HG03135 (cell line): ENCODE measurements around the gene HIRIP3.

Source experiments
- ATAC-seq: cut with Tn5 transposase; IDR thresholded peaks from one replicate; pipeline ENCODE4 v1.9.1; 2021; ENCODE audit warnings: mild to moderate bottlenecking, moderate library complexity; ENCODE audit not compliant: unreplicated experiment

HIRIP3 gene

DNA sequence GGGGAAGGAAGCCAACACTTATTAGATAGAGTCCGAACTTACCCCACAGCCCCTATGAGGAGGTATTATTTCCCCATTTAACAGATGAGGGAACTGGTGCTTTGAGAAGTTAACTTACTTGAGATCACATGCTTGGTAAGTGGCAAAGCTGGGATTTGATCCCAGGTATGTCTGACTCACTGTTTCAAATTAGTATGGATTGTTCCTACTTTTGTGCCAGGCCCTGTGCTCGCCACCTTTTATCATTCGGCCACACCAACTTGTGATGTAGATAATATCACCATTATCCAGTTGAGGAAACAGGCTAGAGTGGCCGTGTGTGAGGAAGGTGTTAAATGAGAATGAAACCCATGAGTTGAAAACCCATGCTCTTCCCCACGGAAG lies 10.7 kb downstream of the HIRIP3 start:
- no peak for ATAC-seq

DNA sequence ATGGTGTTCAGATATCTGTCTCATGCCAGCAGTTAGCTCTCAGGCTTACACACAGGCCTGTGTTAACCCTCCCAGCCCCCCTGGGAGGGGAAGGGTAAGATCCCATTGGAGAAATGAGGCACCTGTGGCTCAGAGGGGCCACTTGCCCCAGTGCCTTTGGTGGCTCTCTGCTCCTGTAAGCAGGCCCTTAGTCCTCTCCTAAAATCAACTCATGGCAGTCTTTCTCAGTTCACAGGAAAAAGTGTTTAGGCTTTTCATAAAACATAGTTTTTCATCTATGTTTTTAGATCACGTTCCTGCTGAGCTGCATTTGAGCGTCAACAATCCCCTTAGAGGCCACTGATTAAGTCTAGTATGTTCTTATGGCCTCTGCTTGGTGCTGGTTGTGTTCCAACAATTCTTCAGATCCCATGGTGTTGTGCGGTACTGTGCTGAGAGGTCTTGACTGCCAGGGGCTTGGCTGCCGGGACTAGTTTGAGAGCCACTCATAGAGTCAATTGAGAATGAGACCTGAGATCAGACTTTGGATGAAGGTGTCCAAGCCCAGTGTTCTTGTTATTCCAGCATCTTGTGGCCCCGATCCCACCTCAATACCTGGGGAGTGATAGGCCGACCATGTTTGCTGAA lies 11.2 kb downstream of the HIRIP3 start:
- ATAC-seq, result no peak

DNA sequence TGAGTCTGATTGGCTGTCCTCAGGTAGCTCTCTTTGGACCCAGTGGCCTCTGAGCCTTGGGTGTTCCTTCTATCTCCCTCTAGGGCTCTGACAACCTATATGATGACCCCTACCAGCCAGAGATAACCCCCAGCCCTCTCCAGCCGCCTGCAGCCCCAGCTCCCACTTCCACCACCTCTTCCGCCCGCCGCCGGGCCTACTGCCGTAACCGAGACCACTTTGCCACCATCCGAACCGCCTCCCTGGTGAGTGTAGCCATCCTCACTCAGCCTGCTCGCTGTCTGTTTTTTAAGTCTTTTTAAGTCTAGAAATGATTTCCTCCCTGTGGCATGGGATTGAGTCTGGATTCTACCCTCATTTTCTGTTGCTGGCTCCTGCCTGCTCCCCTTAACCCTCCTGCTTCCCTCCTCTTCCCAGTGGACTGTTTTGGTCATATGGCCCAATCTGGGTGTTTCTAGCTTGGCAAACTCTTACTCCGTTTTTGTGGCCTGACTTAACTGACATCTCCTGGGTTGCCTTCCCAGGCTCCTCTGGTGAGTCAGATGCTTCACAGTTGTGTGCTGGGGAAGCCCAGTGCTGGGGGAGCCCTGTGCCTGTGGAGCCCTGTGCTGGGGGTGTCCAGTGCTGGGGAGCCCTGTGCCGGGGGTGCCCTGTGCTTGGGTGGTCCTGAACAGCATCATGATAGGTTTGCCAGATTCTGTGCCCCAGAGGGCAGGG lies 11.8 kb downstream of the HIRIP3 start:
- no peak for ATAC-seq

DNA sequence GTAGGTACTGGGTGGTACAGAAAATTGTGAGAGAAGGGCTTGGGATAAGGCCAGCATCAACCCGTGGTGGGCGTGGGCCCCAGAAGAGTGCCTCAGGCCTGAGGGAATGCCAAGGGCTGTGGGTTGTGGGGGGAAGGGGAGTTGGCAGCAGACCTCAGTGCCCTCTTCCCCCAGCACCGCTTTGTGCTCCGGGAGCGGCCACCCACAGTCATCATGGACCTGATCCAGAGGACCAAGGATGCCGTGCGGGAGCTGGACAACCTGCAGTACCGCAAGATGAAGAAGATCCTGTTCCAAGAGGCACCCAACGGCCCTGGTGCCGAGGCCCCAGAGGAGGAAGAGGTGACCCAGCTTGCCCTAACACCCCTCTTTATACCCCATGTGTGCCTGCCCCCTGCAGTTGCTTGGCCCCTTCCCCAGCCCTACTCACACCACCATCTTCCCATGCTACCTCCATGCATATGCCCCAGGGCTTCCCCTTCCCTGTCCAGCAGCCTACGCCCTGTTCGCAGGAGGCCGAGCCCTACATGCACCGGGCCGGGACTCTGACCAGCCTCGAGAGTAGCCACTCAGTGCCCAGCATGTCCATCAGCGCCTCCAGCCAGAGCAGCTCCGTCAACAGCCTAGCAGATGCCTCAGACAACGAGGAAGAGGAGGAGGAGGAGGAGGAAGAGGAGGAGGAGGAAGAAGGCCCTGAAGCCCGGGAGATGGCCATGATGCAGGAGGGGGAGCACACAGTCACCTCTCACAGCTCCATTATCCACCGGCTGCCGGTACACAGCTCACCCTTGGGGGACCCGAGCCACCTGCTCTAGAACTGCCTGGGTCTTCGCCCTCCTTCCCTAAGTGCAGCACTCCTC lies 12.6 kb downstream of the HIRIP3 start:
- ATAC-seq, result no peak

DNA sequence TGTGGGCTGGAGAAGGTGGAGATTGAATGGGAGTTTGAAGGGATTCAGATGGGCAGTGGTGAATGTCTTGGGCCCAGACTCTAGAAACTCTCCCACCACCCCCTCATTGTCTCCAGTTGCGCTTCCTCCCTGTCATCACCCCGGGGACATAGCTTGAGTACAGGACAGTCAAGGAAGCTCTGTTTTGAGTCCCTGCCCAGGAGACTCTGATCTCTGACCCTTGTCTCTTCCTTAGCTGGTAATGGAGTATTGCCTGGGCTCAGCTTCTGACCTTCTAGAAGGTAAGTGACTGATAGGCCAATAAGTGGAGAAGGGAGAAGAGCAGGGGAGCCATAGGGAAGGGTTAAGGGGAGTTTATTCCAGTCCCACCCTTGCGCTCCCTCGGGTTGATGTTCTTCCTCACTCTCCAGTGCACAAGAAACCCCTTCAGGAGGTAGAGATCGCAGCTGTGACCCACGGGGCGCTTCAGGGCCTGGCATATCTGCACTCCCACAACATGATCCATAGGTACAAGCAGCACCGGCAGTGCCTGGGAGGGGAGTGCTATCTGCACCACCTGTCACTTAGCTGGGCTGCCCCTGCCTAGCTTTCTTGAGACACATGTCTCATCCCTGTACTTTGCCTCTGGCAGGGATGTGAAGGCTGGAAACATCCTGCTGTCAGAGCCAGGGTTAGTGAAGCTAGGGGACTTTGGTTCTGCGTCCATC lies 16.7 kb downstream of the HIRIP3 start:
- no peak for ATAC-seq

DNA sequence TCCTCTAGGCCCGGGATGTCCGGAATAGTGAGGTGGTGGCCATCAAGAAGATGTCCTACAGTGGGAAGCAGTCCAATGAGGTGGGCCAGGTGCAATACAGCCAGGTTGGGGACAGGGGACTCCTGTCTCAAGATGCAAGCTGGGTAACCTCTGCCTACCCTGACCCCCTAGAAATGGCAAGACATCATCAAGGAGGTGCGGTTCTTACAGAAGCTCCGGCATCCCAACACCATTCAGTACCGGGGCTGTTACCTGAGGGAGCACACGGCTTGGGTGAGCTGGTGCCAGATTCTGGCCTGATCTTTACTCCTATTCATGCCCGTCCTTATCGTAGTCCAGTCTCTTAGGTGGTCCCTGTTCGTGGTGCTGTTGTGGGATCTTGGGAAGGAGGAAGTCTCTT lies 17.3 kb downstream of the HIRIP3 start:
- no peak for ATAC-seq

DNA sequence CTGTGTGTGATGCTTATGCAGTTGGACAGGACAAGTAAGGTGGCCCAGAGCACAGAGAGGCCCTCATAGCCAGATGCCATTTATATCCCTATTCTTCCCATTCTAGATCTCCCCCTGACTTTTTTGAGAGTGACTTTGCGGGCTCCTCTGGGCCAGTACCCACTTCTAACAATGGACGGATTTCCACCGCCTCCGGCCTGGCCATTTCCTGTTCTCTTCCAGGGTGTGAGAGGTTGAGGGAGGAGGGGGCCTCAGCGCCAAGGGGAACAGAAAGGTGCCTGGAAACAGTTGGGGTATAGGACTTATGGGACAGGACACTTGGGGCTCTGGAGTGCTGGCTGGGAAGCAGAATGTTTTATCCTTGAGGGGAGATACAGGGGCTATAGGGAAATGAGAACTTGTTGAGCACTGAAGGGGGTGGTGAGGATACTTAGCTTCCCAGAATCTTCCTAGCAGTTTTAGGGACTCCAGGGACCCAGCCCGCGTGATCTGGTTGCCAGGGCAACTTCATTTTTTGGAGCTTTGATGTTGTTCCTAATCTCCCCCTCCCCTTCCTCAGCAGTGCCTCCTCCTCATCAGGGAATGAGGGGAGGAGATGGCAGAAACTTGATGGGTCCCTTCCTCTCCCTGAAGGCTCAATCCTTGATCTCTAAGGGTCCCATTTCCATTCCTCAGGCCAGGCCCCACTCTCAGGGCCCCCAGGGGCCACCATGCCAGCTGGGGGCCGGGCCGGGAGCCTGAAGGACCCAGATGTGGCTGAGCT lies 18.2 kb downstream of the HIRIP3 start:
- ATAC-seq, result no peak

DNA sequence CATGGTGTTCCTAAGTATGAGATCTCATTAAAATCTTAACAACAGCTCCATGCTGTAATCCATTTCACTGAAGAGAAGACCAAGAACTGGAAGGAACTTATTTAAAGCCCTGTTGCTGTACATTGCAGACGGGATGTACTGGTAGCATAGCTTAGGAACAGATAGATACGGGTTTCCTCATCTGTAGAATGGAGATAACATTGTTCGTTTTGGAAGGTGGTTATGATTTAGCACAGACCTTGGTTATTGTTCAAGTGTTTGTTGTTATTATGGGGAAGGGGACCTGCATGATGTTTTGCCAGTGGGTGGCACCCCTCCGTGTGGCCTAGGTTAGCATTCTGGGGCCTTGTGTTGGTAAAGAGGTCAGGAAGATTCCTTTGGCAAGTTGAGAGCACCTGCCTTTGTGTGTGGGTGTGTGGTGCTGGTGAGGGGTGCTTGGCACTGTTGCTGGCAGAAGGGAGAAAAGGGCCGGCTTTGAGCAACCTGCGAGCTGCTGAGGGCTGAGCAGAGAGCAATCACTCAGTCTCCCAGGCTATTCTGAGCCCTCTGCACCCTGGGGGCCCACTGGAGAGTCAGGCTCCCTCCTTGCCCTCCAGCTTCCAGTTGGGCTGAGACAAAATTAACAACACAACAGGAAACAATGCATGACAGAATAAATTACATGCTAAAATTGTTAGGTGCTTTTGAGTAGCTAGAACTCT lies 19.5 kb downstream of the HIRIP3 start:
- ATAC-seq, result no peak

DNA sequence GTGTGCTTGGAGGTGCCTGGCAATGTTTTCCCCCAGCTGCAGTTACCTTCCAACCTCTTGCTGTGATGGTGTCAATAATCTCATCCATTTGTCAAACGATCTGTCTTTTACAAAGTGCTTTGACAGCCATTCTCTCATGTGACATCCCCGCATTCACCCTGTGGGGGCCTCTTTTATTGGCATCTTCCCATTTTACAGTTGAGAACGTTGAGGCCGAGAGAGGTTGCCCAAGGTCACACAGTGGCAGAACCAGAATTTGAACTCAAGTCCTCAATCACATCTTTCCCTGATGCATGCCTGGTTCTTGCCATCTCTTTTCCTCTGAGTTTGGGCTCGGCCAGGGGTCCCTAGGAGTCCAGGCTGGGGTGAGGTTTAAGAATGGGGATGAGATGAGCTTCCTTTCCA lies 20.3 kb downstream of the HIRIP3 start:
- ATAC-seq, result no peak

DNA sequence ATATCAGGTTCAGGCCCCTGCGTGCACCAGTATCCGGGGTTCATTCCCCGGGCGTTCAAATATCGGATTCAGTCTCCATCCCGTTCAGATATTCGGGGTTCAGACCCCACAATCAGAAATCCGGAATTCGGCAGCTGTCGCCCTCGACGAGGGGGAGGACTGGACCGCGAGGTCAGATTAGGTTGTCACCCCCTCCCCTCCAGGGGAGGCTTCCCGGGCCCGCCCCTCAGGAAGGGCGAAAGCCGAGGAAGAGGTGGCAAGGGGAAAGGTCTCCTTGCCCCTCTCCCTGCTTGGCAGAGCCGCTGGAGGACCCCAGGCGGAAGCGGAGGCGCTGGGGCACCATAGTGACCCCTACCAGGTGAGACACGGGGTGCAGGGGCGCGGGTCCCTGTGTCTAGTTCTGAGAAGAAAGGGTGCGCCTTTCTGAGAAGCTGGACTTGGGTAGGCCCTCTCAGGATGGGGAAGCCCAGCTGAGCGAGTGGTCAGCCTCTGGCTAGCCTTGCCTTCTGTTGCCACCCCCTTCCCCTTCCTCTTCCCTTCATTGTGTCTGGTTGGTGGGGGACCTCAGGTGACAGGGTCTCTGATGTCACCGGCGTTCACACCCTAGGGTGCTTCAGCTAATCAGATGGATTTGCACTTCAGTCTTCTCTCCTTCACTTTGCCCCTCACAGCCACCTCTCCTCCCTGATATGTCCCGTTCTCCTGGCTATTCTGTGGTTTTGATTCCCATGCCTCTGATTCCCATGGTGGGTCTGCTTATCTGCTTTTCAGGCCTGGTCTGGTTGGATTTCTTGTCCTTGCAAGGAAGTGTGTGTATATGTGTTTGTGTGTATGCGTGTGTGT lies 20.9 kb downstream of the HIRIP3 start:
- ATAC-seq, result peak; percentile 12

DNA sequence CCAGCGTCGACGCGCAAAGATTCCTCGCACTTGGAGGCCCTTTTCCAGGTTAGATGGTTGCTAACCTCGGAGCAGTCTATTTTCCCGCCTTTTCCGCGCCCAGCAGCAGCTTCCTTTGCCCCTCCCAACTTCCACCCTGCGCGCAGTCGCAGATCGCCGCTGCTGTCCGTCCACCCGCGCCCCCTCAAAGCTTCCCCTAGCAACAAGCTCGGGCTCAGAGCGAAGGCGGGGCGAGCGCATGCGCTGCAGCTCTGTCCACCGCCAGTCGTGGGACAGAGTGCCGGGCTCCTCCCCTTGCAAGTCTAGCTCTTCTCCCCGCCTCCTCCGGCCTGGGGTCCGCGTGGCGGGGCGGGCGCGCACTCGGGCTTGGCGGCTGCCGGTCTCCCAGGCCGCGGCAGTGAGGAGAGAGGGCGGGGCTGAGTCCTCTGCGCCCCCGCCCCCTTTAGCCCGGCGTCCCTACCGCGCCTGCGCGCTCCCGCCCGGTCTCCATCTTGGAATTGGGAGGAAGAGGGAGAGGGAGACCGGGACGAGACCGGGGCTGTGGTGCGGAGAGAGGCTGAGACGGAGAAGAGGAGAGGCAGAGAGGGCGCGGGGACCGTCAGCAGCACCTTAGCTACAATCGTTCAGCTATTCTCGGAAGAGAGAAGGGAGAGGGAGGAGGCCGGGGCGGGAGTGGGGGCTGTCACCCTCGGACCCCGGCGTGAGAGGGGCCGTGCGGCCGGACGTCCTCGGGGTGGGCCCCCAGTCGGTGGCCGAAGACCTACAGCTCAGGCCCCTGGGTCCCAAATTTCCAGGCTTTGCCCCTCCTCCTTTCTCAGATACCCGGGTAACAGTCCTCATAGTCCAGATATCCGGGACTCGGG lies 21.8 kb downstream of the HIRIP3 start, which contains the start of gene TAOK2:
Gene TAOK2, plus strand, starts transcription at position 485 of the 863 bp plus-strand sequence. CDS start 3,905 bp downstream, outside the sequence.
- peak; percentile 96 for ATAC-seq

DNA sequence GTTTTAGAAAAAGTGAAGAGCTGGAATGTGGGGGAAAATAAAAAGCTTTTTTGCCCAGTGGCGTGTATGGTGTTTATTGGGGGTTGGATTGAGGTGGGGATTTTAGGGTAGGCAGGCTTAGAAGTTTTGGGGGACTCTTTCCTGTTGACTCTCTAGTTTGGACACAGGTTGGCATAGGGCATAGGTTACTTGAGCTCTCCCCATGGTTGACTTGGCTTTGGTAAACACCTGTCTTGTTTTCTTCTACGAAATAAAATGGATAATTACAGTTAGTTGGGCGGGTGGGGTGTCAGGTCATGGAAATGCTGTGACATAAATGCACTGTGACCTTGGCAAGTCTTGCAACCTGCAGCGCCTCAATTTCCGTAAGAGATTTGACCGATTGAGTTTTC lies 22.4 kb downstream of the HIRIP3 start:
- no peak for ATAC-seq

DNA sequence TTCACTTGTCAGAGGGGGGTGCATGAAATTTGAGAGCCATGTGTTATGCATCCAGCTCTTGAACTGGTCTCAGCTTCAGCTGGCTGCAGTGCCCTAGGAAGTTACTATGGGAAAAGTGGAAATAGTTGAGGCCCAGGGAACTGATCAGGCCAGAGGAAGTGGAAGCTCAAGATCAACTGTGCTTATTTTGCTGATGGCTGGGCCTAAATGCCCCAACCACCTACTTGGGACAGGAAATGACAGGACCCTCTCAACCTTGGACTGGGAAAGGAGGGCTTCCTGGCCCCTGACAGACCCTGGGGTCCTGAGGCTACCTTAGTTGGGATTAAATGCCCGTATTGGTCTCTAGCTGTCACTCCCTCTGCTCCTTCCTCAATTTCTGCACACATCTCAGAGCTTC lies 22.9 kb downstream of the HIRIP3 start:
- ATAC-seq, result no peak

DNA sequence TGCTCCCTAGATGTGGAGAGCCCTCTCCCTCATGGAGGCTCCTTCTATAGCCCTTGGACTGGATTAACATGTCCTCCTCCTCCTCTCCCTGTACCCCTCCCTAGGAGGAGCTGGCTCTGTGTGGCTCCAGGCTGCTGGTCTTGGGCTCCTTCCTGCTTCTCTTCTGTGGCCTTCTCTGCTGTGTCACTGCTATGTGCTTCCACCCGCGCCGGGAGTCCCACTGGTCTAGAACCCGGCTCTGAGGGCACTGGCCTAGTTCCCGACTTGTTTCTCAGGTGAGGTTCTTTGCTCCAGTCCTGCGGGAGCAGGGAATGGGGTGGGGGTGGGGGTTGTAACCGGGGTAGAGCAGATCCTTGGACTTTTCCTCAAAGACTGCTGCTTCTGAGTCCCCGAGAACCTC lies 24.1 kb downstream of the HIRIP3 start:
- no peak for ATAC-seq

DNA sequence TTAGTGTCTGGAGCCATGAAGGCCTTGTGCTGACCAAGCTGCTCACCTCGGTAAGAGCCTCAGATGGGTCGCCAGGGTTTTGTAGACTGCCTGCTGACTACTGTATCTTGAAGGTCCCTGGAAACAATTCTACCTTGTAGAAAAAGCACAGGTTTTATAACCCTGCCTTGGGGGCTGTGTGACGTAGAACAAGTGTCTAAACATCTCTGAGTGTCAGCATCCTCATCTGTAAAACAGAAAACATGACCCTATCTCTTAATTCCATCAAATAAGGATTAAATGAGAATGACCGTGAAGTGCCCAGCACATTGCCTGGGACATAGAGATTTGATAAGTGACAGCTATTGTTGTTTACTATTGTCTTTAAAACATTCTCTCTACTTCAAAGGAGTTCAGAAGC lies 27.2 kb downstream of the HIRIP3 start:
- no peak for ATAC-seq

DNA sequence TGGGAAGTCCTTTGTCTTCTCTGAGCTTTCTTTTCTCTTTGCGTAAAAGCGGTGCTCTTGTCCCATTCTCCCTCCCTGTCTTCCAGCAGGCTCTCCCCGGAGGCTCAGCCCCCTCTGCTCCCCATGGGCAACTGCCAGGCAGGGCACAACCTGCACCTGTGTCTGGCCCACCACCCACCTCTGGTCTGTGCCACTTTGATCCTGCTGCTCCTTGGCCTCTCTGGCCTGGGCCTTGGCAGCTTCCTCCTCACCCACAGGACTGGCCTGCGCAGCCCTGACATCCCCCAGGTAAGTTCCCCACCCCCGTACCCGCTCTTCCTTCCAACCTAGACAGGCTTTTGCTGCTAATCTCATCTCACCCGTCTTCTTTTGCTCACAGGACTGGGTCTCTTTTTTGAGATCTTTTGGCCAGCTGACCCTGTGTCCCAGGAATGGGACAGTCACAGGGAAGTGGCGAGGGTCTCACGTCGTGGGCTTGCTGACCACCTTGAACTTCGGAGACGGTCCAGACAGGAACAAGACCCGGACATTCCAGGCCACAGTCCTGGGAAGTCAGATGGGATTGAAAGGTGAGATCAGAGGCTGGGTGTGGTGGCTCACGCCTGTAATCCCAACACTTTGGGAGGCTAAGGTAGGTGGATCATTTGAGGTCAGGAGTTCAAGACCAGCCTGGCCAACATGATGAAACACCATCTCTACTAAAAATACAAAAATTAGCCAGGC lies 32.2 kb downstream of the HIRIP3 start:
- no peak for ATAC-seq

DNA sequence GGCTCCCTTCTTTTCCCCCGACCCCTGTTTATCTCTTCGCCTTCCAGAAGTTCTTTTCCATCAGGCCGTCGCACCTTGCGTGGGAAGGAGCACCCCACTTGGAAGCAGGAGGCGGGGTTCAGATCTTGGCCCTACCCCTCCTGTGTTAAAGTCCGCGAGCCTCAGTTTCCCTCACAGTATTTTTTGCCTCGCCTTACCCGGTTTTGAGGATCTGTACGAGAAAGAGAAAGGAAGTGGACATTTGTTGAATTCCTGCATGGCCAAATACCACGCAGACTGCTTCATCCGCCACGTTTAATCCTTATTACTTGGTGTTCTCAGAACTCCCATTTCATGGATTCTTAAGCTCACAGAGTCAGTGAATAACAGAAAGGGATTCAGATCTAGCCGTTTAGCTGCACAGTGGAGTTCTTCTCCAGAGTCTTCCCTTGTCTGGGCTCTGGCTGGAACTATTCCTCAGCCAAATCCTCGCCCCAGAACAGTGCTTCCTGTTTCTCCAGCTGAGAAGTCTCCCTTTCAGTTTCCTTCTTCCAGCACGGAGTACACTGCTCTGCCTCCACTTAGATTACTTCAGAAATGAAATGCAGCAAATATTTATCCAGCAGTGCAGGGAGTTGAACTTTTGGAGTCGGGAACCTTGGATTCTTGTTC lies 32.9 kb downstream of the HIRIP3 start:
- no peak for ATAC-seq
